B cell (primary cell): ENCODE data around the gene NUDCD3.

ENCODE experiments used
- EZH2 ChIP-seq: IDR thresholded peaks from 2 replicates; pipeline ENCODE4 v1.6.1; 2012; ENCODE audit warnings: borderline replicate concordance, low read depth, mild to moderate bottlenecking, moderate library complexity, low read length; ENCODE audit not compliant: insufficient read depth, poor library complexity, severe bottlenecking
- TF ChIP-seq, protein P1 (sequence below): fragments of 200-600 bp; IDR thresholded peaks from one replicate; pipeline ENCODE4 v1.8.0; 2022; ENCODE audit warnings: antibody characterized with exemption, mild to moderate bottlenecking

GRCh38 chr7:44432381-44432977, 58.0 kb downstream of the NUDCD3 start:
- TF ChIP-seq, protein P1, sequence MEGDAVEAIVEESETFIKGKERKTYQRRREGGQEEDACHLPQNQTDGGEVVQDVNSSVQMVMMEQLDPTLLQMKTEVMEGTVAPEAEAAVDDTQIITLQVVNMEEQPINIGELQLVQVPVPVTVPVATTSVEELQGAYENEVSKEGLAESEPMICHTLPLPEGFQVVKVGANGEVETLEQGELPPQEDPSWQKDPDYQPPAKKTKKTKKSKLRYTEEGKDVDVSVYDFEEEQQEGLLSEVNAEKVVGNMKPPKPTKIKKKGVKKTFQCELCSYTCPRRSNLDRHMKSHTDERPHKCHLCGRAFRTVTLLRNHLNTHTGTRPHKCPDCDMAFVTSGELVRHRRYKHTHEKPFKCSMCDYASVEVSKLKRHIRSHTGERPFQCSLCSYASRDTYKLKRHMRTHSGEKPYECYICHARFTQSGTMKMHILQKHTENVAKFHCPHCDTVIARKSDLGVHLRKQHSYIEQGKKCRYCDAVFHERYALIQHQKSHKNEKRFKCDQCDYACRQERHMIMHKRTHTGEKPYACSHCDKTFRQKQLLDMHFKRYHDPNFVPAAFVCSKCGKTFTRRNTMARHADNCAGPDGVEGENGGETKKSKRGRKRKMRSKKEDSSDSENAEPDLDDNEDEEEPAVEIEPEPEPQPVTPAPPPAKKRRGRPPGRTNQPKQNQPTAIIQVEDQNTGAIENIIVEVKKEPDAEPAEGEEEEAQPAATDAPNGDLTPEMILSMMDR = no peak
- no peak for TF ChIP-seq EZH2
